Measurements from ENCODE around the gene NEFH.
"Not testable (repeated sequence)": the region's sequence is repeated elsewhere in the genome, so short reads cannot be mapped to it uniquely, and the experiment has no call there.

Gene NEFH

DNA sequence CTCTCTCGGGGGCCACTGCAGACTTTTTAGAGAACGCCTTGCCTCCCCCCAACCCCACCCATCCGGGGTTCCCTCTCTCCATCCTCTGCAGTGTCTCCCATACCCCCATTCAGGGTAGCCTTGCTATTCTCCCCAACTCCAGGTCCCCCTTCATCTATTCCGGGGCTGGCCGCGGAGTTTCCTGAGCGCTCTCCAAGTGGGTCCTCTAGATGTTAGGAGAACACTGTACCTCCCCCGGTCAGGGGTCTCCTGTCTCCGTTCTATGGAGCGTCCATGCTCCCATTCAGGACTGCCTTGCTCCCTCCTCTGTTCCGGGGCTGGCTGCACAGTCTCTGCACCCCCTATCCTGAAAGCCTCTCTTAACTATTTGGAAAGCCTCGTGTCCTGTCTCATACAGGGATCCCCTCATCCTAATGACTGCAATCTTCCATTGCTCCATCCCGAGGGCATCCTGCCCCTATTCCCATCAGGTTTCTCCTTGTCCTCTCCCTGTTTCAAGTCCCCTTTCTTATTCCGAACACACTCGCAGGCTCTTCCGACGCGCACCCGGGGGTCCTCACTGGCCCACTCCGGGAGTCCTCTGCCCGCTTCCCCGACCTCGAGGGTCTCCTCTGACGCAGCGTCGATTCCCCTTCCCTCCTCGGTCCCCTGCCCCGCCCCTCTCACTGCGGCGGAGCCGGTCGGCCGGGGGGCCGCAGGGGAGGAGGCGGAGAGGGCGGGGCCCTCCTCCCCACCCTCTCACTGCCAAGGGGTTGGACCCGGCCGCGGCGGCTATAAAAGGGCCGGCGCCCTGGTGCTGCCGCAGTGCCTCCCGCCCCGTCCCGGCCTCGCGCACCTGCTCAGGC is at the start of gene NEFH:
TSS of gene NEFH (plus strand) at position 802 of the 845 bp plus-strand sequence. CDS start 45 bp downstream, outside the sequence.
- Histone ChIP-seq H3K4me1 (ENCODE audit: control insufficient read depth in 2 of 2, insufficient read depth in 2 of 2, low read length in 2 of 2) (peaks cover 0 to 4% of the 10 kb centered on the region in 2 donors), H3K4me3 (ENCODE audit: low read length in 2 of 2) (peak within 1 kb of the TSS in 1 of 2 donors; percentile 20), H3K9me3 (ENCODE audit: control insufficient read depth in 2 of 2, low read length in 2 of 2) (no peaks in the 10 kb centered on the region), H3K36me3 (ENCODE audit: control insufficient read depth in 2 of 2, insufficient read depth in 2 of 2, low read length in 2 of 2) (no peaks in the 10 kb centered on the region), H3K27ac (ENCODE audit: low read depth in 2 of 2, low read length in 2 of 2) (no peak within 1 kb of the TSS), H3K27me3 (ENCODE audit: control insufficient read depth in 2 of 2, insufficient read depth in 2 of 2, low read length in 2 of 2) (peaks cover 35 to 43% of the 10 kb centered on the region in 2 donors), H3K9ac (ENCODE audit: low read depth in 1 of 2, low read length in 2 of 2) (no peak within 1 kb of the TSS)

GRCh38 chr22:29431986-29432385 is 48.0 kb upstream of the NEFH start:
- Histone ChIP-seq H3K27ac (ENCODE audit: low read depth in 2 of 2, low read length in 2 of 2) (no peak overlapping the region), H3K36me3 (ENCODE audit: control insufficient read depth in 2 of 2, insufficient read depth in 2 of 2, low read length in 2 of 2) (no peaks in the 10 kb centered on the region), H3K9me3 (ENCODE audit: control insufficient read depth in 2 of 2, low read length in 2 of 2) (no peaks in the 10 kb centered on the region), H3K9ac (ENCODE audit: low read depth in 1 of 2, low read length in 2 of 2) (no peak overlapping the region), H3K4me3 (ENCODE audit: low read length in 2 of 2) (no peak overlapping the region), H3K4me1 (ENCODE audit: control insufficient read depth in 2 of 2, insufficient read depth in 2 of 2, low read length in 2 of 2) (no peaks in the 10 kb centered on the region), H3K27me3 (ENCODE audit: control insufficient read depth in 2 of 2, insufficient read depth in 2 of 2, low read length in 2 of 2) (peaks cover 0 to 4% of the 10 kb centered on the region in 2 donors)

GRCh38 chr22:29433856-29434255 is 46.2 kb upstream of the NEFH start:
- Histone ChIP-seq H3K4me1 (ENCODE audit: control insufficient read depth in 2 of 2, insufficient read depth in 2 of 2, low read length in 2 of 2) (no peaks in the 10 kb centered on the region), H3K36me3 (ENCODE audit: control insufficient read depth in 2 of 2, insufficient read depth in 2 of 2, low read length in 2 of 2) (no peaks in the 10 kb centered on the region), H3K9ac (ENCODE audit: low read depth in 1 of 2, low read length in 2 of 2) (no peak overlapping the region), H3K27me3 (ENCODE audit: control insufficient read depth in 2 of 2, insufficient read depth in 2 of 2, low read length in 2 of 2) (peaks cover 0 to 4% of the 10 kb centered on the region in 2 donors), H3K9me3 (ENCODE audit: control insufficient read depth in 2 of 2, low read length in 2 of 2) (no peaks in the 10 kb centered on the region), H3K27ac (ENCODE audit: low read depth in 2 of 2, low read length in 2 of 2) (no peak overlapping the region), H3K4me3 (ENCODE audit: low read length in 2 of 2) (no peak overlapping the region)

DNA sequence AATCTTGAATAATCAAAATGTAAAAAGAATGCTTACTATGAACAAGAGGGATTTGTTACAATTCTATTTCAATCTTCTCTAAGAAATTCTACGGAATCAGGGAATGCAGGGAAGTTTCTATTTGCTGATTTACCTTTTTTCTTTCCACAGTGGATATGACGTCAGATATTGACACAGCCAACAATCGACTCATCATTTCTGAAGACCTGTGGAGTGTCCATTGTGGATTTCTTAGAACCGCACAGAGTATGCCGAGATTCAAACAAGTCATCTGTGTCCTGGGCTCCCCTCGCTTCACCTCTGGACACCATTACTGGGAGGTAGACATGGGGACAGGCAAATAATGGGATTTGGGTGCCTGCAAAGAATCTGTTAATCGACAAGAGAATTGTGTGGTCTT is 45.7 kb upstream of the NEFH start:
- H3K36me3 ChIP-seq (ENCODE audit: control insufficient read depth in 2 of 2, insufficient read depth in 2 of 2, low read length in 2 of 2) = no peaks in the 10 kb centered on the region
- no peak overlapping the region for H3K27ac ChIP-seq (ENCODE audit: low read depth in 2 of 2, low read length in 2 of 2)
- no peaks in the 10 kb centered on the region for H3K4me1 ChIP-seq (ENCODE audit: control insufficient read depth in 2 of 2, insufficient read depth in 2 of 2, low read length in 2 of 2)
- no peaks in the 10 kb centered on the region for H3K9me3 ChIP-seq (ENCODE audit: control insufficient read depth in 2 of 2, low read length in 2 of 2)
- H3K4me3 ChIP-seq (ENCODE audit: low read length in 2 of 2) = no peak overlapping the region
- H3K27me3 ChIP-seq (ENCODE audit: control insufficient read depth in 2 of 2, insufficient read depth in 2 of 2, low read length in 2 of 2) = peaks cover 0 to 4% of the 10 kb centered on the region in 2 donors
- no peak overlapping the region for H3K9ac ChIP-seq (ENCODE audit: low read depth in 1 of 2, low read length in 2 of 2)

GRCh38 chr22:29435236-29436136 is 44.5 kb upstream of the NEFH start:
- Histone ChIP-seq H3K9me3 (ENCODE audit: control insufficient read depth in 2 of 2, low read length in 2 of 2) (no peaks in the 10 kb centered on the region), H3K9ac (ENCODE audit: low read depth in 1 of 2, low read length in 2 of 2) (no peak overlapping the region), H3K27me3 (ENCODE audit: control insufficient read depth in 2 of 2, insufficient read depth in 2 of 2, low read length in 2 of 2) (peaks cover 0 to 4% of the 10 kb centered on the region in 2 donors), H3K4me1 (ENCODE audit: control insufficient read depth in 2 of 2, insufficient read depth in 2 of 2, low read length in 2 of 2) (no peaks in the 10 kb centered on the region), H3K27ac (ENCODE audit: low read depth in 2 of 2, low read length in 2 of 2) (no peak overlapping the region), H3K36me3 (ENCODE audit: control insufficient read depth in 2 of 2, insufficient read depth in 2 of 2, low read length in 2 of 2) (no peaks in the 10 kb centered on the region), H3K4me3 (ENCODE audit: low read length in 2 of 2) (no peak overlapping the region)

- H3K36me3 ChIP-seq (ENCODE audit: control insufficient read depth in 2 of 2, insufficient read depth in 2 of 2, low read length in 2 of 2); H3K4me3 ChIP-seq (ENCODE audit: low read length in 2 of 2); H3K9ac ChIP-seq (ENCODE audit: low read depth in 1 of 2, low read length in 2 of 2); H3K27me3 ChIP-seq (ENCODE audit: control insufficient read depth in 2 of 2, insufficient read depth in 2 of 2, low read length in 2 of 2); H3K9me3 ChIP-seq (ENCODE audit: control insufficient read depth in 2 of 2, low read length in 2 of 2); H3K4me1 ChIP-seq (ENCODE audit: control insufficient read depth in 2 of 2, insufficient read depth in 2 of 2, low read length in 2 of 2); H3K27ac ChIP-seq (ENCODE audit: low read depth in 2 of 2, low read length in 2 of 2): not testable (repeated sequence)
Observed at GRCh38 chr22:29438283-29438682, 41.7 kb upstream of the NEFH start, which contains the start of gene RFPL1. Gene RFPL1, plus strand, starts transcription at chr22:29438583.

DNA sequence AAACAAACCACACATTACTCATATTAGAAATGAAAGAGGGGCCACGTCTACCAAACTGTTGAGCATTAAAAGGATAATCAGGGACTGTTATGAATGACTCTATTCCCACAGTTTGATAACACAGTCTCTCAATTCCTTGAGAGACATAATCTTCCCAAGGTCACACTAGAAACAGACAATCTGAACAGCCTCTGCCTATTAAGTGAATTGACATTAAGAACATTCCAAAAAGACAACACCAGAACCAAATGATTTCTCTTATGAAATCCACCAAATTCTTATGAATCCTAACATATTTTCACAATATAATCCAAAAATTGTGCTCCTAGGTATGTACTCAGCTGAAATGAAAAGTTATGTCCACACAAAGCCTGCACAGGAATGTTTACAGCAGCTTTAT is 37.0 kb upstream of the NEFH start:
- no peaks in the 10 kb centered on the region for H3K27me3 ChIP-seq (ENCODE audit: control insufficient read depth in 2 of 2, insufficient read depth in 2 of 2, low read length in 2 of 2)
- no peak overlapping the region for H3K4me3 ChIP-seq (ENCODE audit: low read length in 2 of 2)
- H3K9me3 ChIP-seq (ENCODE audit: control insufficient read depth in 2 of 2, low read length in 2 of 2) = no peaks in the 10 kb centered on the region
- H3K27ac ChIP-seq (ENCODE audit: low read depth in 2 of 2, low read length in 2 of 2) = no peak overlapping the region
- H3K4me1 ChIP-seq (ENCODE audit: control insufficient read depth in 2 of 2, insufficient read depth in 2 of 2, low read length in 2 of 2) = no peaks in the 10 kb centered on the region
- H3K9ac ChIP-seq (ENCODE audit: low read depth in 1 of 2, low read length in 2 of 2) = no peak overlapping the region
- H3K36me3 ChIP-seq (ENCODE audit: control insufficient read depth in 2 of 2, insufficient read depth in 2 of 2, low read length in 2 of 2) = no peaks in the 10 kb centered on the region

DNA sequence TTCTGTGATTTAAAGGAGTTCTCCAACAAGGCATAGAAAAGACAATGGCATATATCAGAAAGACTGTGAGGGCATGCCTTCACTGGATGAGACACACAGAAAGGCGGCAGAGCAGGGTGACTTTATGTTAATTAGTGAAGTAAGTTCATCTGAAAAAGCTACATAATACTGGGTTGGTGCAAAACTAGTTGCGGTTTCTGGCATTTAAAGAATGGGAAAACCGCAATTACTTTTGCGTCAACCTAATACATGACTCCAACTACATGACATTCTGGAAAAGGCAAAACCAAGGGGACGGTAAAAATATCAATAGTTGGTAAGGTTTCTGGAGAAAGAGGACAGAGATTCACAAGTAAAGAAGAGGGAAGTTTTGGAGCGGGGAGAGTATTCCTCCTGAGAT is 36.6 kb upstream of the NEFH start:
- no peak overlapping the region for H3K4me3 ChIP-seq (ENCODE audit: low read length in 2 of 2)
- no peaks in the 10 kb centered on the region for H3K9me3 ChIP-seq (ENCODE audit: control insufficient read depth in 2 of 2, low read length in 2 of 2)
- H3K27ac ChIP-seq (ENCODE audit: low read depth in 2 of 2, low read length in 2 of 2) = no peak overlapping the region
- H3K36me3 ChIP-seq (ENCODE audit: control insufficient read depth in 2 of 2, insufficient read depth in 2 of 2, low read length in 2 of 2) = no peaks in the 10 kb centered on the region
- H3K27me3 ChIP-seq (ENCODE audit: control insufficient read depth in 2 of 2, insufficient read depth in 2 of 2, low read length in 2 of 2) = no peaks in the 10 kb centered on the region
- no peak overlapping the region for H3K9ac ChIP-seq (ENCODE audit: low read depth in 1 of 2, low read length in 2 of 2)
- H3K4me1 ChIP-seq (ENCODE audit: control insufficient read depth in 2 of 2, insufficient read depth in 2 of 2, low read length in 2 of 2) = no peaks in the 10 kb centered on the region

DNA sequence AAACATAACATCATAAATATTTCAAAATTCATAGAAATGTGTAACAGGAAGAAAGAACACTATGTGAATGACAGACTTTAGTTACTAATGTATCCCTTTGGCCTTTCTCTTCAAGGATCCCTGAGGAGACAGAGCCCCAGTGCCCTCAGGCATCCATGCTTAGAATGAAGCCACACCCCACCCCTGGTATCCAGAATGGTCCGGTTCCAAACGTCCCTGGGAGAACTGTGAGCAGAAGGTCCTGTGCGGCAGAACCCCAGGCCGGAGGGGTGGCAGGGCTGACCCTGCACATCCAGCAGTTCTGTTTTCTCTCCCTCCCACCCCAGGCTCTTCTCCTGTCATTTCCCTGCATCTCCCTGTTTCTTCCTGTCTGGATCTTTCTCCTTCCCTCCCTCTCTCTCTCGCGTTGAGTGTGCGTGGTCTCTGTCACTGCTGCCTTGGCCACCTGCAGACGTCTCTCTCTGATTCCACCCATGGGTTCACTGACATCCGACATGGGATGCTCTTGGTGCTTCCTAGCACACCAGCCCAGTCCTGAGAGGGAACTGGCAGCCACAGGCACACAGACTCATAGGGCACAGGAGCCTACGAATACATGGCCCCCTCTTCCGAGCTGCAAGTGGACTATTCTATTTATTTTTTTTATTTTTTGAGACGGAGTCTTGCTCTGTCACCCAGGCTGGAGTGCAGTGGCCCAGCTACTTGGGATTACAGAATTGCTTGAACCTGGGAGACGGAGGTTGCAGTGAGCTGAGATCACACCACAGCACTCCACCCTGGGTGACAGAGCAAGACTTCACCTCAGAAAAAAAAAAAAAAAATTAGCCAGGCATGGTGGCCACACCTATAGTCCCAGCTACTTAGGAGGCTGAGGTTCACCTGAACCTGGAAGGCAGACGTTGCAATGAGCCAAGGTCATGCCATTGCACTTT is 35.9 kb upstream of the NEFH start:
- Histone ChIP-seq H3K9ac (ENCODE audit: low read depth in 1 of 2, low read length in 2 of 2) (no peak overlapping the region), H3K4me1 (ENCODE audit: control insufficient read depth in 2 of 2, insufficient read depth in 2 of 2, low read length in 2 of 2) (no peaks in the 10 kb centered on the region)

More for the DNA sequence above, 35.9 kb upstream of the NEFH start:
- H3K27ac ChIP-seq (ENCODE audit: low read depth in 2 of 2, low read length in 2 of 2) = no peak overlapping the region
- H3K36me3 ChIP-seq (ENCODE audit: control insufficient read depth in 2 of 2, insufficient read depth in 2 of 2, low read length in 2 of 2) = no peaks in the 10 kb centered on the region
- H3K27me3 ChIP-seq (ENCODE audit: control insufficient read depth in 2 of 2, insufficient read depth in 2 of 2, low read length in 2 of 2) = no peaks in the 10 kb centered on the region
- no peaks in the 10 kb centered on the region for H3K9me3 ChIP-seq (ENCODE audit: control insufficient read depth in 2 of 2, low read length in 2 of 2)
- no peak overlapping the region for H3K4me3 ChIP-seq (ENCODE audit: low read length in 2 of 2)

Data from mucosa of rectum (tissue), 2 donors.